Glomerular visceral epithelial cell (primary cell): Measurements from ENCODE around the gene EIF4H.
"Not testable (repeated sequence)": the region's sequence is repeated elsewhere in the genome, so short reads cannot be mapped to it uniquely, and the experiment has no call there.

ENCODE experiments used
- DNase-seq: peaks from one replicate; pipeline ENCODE4 v3.0.0-alpha.2; 2016; ENCODE audit errors: extremely low spot score

EIF4H gene

DNA sequence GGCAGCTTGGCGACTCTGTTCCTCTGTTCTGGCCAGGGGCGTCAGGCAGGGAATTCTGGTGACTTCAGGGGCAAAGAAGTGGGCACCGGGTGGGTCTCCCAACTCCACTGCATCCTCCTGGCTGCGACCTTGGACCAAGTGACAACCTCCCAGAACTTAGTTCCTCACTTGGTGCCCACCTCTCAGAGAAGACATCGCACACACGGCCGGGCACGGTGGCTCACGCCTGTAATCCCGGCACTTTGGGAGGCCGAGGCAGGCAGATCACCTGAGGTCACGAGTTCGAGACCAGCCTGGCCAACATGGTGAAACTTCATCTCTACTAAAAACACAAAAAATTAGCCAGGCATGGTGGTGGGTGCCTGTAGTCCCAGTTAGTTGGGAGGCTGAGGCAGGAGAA, 50.8 kb downstream of the EIF4H start:
- not testable (repeated sequence) for DNase-seq

DNA sequence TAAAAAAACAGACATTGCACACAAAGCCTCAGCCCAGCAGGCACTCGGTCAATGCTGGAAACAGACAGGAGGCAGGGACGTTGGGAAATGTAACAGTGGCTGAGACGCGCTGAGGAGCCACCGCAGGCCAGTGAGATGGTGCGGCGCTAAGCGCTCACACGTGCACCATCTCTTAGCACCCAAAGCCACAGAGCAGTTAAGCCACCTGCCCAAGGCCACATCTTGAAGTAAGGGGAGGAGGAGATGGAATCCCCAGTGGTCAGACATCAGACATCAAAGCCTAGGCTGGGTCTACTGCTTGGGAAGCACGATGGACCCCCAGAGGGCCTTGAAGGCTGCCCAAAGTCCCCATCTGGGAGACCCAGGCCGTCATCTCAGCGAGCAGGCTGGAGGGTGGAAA, 51.2 kb downstream of the EIF4H start:
- DNase-seq = no peak

DNA sequence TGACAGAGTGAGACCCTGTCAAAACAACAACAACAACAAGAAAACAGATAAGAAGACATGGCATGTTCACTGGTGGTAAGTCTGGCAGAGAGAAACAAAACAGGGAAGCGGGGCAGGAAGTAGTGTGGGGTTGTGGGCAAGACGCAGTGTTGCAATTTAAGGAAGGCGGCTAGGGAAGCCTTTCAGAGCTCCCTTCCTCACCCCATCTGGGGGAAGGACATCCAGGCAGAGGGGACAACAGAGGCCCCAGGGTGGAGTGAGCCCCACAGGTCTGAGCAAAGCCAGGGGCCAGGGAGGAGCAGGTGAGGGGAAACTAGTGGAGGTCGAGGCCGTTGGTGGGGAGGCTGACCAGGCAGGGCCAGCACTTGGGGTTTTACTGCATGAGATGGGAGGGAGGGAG, 52.5 kb downstream of the EIF4H start:
- DNase-seq = no peak

DNA sequence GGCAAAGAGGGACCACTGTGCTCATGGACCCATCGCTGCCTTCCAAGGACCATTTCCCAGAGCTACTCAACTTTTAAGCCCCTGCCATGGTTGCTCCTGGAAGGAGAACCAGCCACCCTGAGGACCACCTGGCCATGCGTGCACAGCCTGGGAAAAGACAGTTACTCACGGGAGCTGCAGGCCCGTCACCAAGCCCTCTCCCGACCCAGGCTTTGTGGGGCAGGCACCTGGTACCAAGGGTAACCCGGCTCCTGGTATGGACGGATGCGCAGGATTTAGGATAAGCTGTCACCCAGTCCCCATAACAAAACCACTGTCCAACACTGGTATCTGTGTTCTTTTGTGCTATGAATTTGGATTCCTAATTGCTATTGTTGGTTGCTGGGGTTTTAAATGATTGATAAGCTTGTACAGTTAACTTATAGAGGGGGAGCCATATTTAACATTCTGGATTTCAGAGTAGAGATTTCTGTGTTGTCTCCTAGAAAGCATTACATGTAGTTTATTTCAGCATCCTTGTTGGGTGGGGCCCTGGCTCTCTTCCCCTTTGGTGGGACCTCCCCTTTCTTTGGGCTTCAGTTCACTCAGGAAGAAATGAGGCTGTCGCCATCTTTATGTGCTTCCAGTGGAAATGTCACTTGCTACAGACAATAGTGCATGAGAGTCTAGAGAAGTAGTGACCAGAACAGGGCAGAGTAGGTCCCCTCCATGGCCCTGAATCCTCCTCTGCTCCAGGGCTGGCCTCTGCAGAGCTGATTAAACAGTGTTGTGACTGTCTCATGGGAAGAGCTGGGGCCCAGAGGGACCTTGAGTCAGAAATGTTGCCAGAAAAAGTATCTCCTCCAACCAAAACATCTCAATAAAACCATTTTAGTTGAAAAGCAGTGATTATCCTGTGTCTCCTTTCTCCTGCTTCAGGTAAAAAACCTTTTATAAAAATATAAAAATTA, 55.1 kb downstream of the EIF4H start:
- no peak for DNase-seq

DNA sequence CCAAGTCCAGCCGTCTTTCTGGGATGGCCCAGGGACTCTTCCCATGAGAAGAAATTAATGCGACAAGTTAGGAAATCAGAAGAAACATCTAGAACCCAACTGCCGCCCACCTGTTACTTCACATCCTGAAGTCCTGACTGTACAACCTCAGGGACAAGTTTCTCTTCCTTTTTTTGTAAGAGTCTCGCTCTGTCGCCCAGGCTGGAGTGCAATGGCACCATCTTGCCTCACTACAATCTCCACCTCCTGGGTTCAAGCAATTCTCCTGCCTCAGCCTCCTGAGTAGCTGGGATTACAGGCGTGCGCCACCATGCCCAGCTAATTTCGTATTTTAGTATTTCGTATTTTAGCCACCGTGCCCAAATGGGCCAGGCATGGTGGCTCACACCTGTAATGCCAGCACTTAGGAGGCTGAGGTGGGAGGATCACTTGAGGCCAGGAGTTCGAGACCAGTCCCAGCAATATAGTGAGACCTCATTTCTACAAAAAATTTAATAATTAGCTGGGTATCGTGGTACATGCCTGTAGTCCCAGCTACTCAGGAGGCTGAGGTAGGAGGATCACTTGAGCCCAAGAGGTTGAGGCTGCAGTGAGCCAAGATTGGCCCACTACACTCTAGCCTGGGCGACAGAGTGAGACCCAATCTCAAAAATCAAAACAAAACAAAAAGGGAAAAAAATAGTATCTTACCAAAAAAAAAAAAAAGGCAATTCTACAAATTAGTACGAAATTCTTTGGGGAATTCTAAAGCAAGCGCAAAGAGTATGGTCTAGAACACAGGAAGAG, 56.5 kb downstream of the EIF4H start:
- DNase-seq = no peak

DNA sequence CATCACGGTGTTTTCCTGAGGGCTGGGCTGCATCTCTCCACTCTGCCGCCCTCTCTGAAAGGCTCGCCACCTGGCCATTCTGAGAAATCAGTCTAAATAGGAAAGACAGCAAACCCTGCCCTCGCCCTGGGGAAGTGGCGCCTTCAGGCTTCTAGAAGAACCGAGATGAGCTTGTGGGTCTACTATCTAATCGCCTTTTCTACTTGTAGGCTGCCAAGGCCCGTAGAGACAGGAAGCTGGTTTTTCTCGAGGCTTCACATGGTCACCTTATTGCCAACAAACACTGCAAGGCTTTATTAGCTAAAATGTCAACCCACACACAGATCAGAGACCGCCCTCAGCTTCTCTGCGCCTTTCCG, 57.1 kb downstream of the EIF4H start:
- no peak for DNase-seq

DNA sequence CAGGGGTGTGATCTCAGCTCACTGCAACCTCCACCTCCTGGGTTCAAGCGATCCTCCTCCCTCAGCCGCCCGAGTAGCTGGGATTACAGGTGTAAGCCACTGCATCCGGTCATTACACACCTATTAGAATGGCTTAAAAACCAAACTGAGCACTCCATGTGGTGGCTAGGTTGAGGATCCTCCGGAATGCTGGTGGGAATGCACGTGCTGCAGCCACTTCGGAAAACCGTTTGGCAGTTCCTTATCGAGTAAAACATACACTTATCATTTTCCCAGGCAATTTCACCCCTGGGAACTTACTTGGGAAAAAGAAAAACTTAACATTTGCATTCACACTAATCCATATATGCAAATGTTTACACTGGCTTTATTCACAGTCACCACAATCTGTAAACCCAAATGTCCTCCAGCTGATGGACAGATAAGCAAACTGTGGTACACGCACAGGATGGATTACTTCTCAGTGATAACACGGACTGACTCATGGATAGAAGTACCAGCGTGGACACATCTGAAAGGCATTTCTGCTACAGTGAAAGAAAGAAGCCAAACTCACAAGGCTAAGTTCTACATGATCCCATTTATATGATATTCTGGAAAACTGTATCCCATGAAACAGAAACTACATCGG, 59.6 kb downstream of the EIF4H start:
- no peak for DNase-seq

DNA sequence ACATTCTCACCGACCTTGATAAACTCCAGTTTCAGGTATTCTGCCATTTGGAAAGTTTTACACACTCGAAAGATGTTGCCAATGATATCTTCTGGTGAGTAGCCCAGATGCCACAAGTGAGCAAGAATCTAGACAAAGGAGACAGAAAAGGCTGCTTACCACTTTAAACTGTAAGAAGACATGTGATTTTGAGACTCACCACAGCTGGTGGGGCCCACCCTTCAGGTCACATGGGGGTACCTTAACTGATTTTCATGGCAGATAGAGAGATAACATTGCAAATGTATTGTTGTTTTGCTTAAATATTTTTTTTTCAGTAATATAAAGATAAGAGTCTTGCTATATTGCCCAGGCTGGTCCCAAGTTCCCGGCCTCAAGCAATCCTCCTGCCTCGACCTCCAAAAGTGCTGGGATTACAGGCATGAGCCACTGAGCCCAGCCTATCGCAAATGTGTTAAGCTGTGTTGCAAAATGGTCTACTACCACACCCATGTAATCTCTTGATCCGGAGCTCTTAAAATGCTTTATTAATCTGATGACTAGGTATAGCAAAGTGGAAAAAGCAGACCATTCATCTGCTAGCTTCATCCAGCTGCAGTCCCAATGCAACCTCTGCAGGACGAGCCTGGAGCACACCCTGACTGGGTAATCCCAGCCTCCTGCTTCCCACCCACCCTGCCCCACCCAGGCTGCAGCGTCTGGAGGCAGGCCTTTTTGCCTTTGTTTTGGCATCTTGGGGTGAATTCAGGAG, 61.5 kb downstream of the EIF4H start:
- DNase-seq = no peak

DNA sequence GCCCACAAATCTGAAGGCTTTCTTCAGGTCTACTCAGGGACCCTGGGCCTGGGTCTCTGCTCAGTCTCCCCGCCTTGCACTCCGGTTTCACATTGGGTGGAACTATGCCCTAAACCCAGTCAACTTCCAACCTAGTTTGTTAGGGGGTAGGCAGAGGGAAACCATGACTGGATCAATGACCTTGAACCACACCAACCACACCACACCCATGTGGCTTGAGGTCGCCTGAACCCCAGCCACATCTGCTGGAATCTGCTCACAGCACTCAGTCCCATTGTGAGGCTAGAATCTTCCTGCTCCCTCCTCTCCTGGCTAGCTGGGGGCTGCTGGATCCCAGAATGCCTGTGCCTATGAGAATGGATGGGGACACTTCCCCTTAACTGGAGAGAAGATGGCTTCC, 62.1 kb downstream of the EIF4H start:
- DNase-seq = no peak

DNA sequence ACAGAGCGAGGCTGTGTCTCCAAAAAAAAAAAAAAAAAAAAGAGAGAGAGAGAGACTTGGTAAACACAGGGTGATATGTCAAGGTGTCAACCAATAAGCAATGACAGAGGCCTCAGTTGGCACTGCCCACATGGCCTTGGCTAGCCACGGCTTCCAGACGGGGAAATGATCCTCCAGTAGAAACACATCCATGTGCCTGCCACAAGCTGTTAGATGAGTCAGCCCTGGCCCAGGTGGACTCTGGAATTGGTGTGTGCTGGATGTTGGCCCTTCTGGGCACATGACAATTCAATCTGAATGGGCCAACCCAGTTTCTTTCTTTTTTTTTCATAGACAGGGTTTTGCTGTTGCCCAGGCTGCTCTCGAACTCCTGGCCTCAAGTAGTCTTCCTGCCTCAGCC, 66.3 kb downstream of the EIF4H start:
- DNase-seq = no peak

DNA sequence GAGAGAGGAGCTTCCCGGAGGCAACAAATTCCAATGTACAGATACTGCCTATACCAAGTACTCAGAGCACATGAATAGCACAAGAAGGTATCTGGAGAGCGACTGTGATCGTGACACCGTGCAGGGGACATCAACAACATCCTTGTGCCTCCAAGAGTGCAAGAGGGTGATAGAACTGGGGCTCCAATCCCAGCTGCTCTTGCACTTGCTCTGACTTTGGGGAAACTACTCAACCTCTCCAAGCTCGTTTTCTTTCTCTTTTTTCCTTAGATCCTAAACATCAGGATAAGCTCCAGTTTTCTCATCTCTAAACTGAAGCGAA, 67.9 kb downstream of the EIF4H start:
- no peak for DNase-seq

DNA sequence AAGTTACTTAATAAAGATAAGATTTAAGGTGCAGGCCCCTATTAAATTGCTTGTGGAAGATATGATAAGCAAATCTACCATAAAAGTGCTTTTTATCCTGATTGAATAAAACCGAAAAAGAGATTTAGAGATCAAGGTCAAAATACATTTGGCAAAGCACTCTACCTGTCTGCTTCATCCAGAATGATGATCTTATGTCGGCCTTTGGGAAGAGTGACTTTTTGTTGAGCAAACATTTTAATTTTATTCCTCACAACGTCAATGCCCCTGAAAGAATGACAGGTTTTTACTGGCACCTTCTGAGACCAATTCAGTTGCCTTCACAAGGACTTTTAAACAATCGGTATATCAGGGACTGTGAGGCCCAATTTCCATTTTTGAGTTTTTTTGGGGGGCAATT, 72.3 kb downstream of the EIF4H start:
- DNase-seq = no peak
